Hematopoietic multipotent progenitor cell treated with erythropoietin and hydrocortisone succinate and interleukin-3 and kit ligand, for 8 days (in vitro differentiated cells): Measurements from ENCODE around the gene AMPH.

Experiments used
- DNase-seq: peaks from one replicate; pipeline ENCODE4 v3.0.0-alpha.2; 2015

Gene AMPH

DNA sequence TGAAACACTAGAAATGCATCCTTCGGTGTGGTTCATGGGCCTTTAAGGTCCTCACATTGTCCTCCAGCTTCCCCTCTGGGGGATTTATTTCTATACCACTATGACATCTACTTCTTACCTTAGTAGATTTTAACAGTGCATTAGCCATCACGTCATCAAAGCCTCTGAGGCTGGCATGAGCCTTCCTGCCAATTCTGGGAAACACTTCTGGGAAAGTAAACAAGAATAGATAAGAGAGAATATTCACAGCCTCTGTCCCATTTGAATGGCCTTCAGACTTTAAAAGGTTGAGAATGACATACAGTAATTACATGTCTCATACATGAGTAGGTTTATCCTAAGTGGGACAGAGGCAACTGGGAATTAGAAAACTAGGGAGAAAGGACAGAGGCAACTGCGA, 89.7 kb downstream of the AMPH start:
- DNase-seq: no peak

DNA sequence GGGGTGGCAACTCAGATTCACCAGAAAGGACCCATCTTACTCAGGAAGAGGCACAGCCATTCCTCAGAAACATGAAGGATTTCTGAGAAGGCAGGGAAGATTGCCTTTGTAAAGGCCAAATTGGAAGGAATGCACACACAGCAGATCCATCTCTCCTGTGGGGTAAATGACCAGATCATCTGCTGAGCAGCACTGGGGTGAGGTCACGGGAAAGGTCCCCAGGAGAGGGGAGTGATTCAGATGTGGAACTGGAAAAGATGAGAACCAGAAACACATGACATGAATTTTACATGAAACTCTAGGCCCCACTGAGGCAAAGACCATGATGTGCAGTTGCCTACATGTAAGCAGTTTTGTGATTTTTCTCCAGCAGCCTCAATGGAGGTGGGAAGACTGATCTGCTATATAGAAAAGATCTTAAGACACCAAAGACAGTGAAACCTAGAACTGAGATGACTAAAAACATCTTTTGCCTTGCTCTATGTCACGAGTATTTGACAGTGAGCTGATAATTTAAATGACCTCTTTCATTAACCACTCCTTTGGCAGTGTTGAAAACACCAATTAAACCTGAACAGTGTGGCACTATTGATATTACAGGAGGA, 91.6 kb downstream of the AMPH start:
- no peak for DNase-seq

DNA sequence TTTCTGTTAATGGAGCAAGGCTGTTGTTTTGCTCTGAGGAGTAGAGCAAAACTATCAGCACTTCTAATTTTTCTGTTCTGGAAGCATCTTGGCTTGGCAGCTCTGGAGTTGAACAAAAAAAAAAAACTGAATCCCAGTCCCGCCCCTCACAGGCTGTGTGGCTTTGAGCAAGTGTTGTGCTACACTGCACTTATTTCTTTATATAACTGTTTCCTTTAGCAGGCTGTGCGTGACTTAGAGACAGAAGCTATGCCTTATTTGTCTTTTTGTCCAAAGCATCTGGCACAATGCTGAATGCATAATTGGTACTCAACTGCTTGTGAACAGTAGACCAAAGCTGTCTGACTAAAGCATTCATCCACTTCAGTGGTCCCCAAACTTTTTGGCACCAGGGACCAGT, 96.1 kb downstream of the AMPH start:
- no peak for DNase-seq

DNA sequence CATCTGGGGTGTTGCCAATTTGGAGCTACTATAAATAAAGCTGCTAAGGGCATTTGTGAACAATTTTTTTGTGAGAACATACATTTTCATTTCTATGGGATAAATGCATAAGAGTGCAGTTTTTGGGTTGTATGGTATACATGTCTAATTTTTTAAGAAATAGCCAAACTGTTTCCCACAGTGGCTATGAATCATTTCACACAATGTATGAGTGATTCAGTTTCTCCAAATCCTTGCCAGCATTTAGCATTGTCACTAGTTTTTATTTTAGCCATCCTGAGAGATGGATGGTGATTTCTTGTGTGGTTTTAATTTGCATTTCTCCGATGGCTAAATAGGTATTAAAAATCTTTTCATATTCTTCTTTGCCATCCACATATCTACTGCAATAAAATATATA, 105.3 kb downstream of the AMPH start:
- DNase-seq: no peak

DNA sequence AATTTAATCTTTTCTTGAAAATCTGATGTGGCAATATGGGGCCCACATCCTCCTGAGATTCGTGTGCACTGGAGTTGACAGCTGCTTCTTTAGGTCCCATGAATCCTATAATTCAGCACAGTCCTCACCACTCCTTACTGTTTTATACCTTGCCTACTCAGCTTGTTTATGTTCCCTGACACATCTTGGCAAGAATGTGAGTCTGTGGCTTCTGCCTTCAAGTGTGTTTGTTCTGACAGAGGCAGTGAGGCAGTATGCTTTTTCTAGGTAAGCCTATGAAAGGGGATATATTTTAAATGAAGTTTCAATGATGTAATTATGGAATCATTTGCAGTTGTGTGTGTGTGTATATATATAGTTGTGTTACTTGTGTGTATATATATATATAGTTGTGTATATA, 106.4 kb downstream of the AMPH start:
- no peak for DNase-seq

DNA sequence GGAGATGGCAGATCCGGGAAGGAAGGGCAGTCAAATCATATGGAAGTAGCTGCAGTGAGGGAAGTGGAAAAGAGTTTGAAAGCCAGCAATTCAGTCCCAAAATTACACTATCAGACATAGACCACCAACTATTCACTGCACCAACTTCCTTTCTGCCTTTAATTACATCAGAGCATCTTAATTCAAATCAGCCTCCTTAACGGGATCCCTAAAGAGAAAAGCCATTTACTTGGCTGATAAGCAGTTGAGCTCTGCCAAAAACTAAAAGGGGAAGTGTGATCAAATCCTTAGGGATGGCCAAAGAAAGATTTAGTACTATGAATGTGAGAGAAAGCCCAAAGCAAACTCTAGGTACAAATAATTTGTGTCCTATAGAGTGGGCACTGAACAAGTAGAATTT, 110.4 kb downstream of the AMPH start:
- DNase-seq: no peak

DNA sequence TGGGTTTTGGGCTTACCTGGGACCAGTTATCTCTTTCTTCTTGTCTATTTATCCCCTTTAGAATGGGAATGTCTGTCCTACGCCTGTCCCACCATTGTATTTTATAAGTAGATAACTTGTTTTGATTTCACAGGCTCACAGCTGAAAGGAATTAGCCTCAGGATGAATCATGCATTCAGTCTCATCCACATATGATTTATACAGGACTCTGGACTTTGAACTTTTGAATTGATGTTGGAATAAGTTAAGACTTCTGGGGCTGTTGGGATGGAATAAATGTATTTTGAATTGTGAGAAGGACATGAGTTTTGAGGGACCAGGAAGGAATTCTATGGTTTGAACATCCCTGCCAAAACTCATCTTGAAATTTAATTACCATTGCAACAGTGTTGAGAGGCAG, 112.6 kb downstream of the AMPH start:
- DNase-seq: no peak

DNA sequence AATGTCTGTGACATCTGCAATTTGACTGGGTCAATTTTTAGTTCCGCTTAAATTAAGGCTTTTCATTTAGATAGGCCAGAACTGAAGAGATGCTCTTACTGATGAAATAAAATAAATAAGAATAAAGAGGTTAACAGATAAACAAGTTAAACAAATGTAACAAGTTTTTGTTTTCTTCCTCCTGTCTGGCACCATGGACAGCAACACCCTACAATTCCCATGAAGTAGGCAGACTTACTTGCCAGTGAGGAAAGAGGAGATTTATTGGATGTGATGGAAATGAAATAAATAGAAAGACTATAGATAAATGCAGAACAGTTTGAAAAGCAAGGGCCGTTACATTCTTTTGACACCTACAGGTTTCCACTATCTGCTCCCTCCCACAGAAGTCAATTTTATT, 118.5 kb downstream of the AMPH start:
- no peak for DNase-seq

DNA sequence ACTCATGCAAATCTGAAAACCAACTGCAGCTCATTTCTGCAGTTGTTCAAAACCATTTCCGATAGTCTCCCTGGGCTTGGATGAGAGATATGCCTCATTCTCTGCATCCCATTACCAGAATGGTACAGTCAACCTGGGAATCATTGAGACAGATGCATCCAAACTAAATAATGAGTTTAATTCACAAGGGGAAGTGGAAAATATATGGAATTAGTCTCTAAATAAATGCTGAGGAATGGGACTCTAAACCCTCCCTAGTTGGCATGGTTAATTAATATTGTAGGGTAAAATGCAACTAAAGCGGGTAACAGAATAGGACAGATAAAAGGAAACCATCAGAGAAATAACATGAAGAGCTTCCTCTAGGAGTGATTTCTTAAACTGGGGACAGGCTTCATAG, 118.9 kb downstream of the AMPH start:
- DNase-seq: no peak

DNA sequence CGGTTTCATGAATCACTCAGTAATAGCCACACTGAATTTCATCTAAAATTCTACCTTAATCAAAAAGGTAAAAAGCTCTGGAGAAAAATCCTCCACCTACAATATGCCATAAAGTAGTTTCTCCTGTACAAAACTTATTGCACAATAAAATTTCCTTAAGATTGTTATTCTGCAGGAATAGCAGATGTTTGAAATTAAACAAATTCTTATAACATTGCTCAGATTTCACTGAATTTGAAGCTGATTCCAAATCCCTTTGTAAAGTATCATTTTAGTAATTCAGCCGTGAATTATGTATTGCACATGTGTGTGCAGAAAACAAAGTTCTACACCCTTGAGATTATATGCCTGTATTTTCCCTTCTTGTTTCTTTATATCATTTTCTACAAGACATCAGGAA, 123.8 kb downstream of the AMPH start:
- DNase-seq: no peak

DNA sequence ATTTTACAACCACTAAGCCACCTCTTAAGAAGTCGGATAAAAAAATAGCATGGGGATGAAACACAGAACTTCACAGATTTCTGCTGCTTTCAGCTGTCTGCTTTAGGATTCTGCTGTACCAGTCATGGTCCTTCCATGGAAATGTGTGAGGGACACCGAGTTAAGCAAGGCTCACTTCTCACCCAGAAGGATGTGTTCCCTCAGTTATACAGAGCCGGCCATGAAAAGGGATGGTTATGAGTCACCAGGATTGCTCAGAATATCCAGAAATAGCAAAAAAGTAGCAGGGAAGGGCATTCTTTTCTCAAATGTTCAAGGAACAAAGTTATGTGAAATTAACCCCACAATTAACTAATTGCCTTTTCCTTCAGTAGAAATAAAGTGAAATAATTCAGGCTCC, 124.4 kb downstream of the AMPH start:
- no peak for DNase-seq

DNA sequence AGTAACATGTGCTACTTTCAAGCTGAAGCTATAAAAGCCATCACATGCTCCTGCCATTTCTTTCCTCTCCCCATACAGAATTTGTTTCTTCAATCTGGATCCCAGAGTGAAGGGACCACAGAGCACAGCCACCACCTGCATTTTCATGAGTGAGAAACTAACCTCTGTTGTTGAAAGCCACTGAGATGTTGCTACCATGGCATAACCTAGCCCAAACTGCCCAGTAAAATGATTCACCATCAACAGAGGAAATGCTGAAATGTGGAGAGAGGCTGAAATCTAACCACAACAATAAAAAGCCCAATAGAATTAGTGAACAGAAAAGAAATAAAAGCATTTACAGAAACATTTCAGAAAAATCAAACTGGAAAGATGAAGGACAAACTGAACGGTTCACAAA, 125.2 kb downstream of the AMPH start:
- DNase-seq: no peak

DNA sequence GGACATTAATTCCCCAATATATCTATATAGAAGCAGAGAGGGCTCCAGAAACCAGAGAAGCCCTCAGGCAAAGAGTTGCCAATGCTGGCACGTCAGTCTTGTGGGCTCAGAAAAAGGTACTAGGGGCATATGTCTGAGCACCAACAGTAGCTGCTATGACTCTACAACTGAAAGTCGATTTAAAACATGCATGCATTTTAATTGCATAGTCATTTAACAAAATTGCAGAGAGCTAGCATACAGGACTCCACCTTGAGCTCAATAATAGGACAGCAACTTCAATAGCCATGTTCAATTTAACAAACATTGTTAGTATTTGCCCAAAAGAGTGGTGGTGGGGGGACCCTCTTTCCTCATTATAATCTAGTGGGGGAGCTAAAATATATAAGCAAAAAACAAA, 126.5 kb downstream of the AMPH start:
- DNase-seq: no peak

DNA sequence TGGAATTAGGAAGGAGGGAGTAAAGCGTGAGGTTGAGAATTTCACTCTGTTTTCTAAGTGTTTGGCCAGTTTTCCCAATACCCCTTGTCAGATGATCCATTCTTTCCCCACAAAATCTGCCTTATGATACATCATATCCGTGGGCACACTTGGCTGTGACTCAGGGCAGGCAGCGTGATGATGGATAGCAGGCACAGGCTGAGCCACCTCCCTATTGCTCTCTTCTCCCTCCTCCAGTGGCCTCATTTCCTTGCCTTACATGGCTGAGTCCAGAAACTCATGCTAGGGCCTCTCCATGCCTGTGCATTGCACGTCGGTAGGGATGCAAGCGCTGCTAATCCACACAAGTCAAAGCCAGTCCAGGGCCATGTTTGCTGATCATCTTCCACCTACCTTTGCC, 128.3 kb downstream of the AMPH start:
- no peak for DNase-seq

DNA sequence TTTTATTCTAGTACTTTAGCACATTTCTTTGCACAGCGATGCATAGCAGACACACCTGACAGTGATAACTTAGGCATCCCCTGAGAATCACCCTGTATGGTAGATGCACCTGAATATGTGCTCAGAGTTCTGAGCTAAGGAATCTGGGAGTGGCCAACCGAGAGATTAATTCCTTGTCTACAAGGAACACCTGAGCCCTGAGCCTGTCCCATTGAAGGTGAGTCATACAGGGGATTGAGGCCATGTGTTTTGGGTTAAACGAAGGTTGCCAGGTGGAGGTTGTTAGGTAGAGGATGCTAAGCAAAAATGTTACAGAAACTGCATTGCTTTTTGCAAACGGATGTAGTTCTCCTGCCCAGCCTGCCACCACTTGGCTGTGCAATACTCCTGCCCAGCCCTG, 128.9 kb downstream of the AMPH start:
- DNase-seq: no peak

DNA sequence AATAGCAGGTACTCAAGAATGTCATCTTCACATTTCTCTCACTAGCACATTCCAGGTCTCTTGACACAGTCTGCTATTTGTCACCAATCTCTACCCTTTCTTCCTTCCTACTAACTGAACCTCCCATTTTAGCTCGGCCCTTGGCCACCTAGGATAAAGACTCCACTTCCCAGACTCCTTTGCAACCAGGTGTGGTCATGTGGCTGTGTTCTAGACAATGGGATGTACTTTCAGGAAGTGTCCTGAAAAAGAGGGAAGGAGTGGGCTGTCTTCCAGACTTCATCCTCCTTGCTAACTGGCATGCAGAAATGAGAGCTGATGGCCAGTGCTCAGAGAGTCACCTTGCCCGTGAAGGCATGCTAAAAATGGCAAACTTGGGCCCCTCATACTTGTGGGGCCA, 139.2 kb downstream of the AMPH start:
- no peak for DNase-seq

DNA sequence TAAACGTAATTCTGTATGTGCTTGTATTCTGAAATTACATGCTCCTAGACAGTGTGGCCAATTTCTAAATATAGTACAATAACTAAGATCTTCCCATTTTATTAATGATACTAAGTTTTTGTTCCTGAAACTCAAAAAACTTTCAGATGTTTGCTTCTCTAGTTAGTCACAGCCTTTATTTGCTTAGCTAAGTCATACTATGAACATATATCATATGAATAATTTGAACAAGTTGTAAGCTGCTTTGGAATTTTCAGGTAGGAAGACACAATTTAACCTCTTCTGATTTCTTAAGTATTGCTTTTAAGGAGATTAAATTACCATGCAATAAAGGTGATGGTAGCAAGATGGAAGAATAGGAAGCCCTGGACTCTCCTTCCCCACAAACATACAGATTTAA, 148.7 kb downstream of the AMPH start:
- DNase-seq: no peak

DNA sequence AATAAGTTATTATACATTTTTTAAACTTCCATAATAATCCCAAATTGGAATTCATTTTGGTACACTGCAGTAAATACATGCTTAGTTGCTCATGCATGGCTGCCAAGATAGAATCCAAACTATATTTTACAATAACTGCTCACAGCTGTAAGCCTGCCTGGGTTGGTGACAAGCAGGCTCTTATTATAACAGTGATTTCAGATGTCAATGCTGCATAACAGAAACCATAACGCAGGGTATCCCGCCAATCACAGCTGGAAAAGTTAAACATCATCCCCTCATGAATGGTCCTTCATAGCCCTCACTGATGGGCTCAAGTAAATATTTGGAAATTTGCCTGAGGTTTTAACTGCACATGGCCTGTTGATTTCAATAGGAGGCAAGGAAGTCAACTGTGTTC, 149.8 kb downstream of the AMPH start:
- DNase-seq: no peak

DNA sequence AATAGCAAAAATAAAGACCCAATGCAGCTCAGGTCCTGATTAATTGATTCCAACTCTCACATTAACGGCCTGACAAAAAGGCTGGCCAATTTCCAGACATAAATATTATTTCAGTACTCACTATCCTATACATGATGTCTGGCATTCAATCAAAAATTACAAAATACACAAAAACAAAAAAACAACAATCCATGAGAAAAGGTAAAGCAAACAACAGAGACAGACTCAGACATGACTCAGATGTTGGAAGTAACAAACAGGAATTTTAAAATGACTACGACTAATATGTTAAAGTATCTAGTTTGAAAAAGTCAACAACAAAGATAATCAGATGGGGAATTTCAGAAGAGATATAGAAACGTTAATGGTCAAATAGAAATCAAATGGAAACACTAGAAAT, 152.8 kb downstream of the AMPH start:
- no peak for DNase-seq

DNA sequence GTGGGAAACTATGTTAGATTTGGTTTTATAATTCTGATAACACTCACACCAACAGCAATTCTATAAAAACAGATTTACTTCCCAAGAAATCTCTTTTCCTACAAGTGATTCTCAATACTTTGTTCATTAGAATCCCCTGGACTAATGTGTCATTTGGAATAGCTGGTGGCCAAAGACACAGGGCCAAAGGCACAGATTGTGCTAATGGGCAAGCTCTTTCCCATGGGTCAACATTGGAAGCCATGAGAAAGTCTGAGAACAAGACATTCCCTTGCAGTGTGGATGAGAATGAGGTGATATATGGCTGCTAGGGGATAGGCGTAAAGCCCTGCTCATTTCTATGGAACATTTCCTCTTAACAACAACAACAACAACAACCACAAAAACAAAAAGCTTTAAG, 153.8 kb downstream of the AMPH start:
- no peak for DNase-seq

DNA sequence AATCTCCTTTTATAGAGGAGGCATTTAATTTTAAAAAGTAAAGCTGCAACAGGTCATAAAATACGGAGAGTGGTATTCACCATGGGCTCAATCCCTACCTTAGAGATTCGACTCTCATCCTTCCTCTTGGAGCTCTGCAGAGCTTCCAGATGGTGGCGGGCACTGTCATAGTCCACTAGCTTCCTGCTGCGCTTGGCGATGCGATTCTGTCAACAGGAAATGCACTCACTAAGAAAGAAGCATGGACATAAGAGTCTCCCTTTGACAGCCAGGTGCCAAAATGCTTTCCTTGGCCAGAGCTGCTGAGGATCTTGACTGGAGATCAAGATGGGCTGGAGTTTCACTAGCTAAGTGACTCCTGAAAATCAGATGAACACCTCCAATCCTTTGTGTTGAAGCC, 154.4 kb downstream of the AMPH start:
- DNase-seq: no peak

DNA sequence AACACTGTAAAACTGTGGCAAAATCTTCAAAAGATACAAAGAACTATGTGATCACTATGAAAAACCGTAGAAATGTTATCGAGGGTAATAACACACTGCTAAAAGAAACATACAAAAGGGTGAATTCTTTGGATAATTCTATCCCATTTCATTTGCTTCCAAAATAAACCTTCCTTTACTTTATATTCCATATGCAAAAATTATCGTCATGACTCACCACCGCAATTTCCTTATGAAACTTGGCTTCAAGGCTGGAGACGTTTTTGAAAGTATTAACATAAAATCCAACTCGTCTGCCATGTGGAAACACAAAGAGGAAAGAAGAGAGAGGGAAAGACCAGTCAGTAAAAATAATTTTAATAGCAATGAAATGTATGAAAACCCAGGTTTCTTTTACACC, 165.2 kb downstream of the AMPH start:
- DNase-seq: no peak

DNA sequence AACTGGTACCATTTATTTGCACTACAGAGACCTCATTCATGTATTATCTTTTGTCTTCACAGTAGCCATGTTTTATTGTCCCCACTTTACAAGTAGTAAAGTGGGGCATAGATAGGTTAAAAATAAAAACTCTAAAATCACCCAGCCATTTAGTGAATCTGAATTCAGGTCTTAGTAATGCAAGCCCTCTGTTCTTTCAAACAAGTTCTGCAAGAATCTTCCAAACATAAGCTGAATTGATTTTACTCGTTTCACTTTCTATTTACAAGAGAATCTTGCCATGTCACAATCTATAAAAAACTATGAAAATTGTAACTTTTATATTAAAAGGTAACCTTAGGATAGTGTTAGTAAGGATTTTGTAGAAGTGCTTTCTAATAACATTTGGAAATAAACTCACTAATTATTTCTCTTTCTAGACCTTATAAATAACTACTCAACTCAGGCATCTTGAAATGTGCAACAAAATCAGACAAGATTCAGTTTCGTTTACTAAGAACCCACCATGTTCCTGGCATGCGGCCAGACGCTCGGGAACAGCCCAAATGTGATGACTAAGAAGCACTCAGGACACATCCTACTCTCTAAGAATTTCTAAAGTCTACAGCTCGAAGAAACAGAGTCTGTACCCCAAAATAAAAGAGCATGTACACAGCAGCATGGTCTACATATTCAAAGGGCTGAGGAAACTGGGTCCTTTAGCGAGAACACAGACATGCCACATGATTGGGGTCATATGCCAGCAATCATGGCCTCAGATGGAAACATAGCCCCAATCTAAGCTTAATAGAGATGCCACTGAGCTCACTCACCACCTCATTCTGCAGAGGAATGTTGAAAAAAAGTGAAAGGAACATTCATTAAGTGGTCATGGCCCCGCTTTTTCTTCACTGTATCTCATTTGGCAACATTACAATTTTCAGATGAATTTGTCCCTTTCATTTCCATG, 167.6 kb downstream of the AMPH start:
- DNase-seq: peak; percentile 24

DNA sequence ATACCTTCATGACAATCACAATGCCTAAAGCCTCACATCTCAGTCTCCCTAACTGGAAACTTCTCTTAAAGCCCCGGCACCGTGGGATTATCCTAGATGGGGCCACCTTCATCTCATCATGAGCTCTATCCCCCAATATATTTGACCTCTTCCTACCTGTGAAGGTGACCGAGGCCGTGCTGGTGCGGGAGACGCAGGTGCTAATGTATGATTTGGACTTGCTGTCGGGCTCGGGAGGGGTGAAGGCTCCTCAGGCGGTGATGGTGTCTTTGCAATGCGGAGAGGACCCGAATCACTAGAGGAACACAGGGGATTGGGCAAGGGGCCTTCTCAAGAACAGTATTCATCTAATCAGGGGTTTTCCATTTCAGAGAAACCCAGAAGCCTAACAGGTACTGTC, 168.4 kb downstream of the AMPH start:
- DNase-seq: no peak

DNA sequence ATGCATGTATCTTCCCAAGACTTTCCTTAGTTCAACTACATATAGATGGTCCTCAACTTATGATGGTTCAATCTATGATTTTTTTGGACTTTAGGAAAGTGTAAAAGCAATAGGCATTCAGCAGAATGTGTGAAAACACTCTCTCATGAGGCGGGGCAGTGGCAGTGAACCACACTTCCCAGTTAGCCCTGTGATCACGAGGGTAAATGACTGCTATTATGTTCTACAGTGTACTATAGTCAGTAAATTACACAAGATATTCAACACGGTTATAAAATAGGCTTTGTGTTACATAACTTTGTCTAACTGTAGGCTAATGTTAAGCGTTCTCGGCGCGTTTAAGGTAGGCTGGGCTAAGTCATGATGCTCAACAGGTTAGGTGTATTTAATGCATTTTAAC, 169.3 kb downstream of the AMPH start:
- DNase-seq: no peak
